ENCODE measurements around the gene YPEL5. TPM values are rescaled to one million over a fixed set of nuclear protein-coding genes. Genes with fewer than 3 reads are reported as not detected.
"Not testable (repeated sequence)": the region's sequence is repeated elsewhere in the genome, so short reads cannot be mapped to it uniquely, and the experiment has no call there.

Gene YPEL5
- total and polyA plus RNA-seq, 2 donors (not counting 1 experiment from before 2014, with no cell fraction given) = 94.7 to 159 TPM

DNA sequence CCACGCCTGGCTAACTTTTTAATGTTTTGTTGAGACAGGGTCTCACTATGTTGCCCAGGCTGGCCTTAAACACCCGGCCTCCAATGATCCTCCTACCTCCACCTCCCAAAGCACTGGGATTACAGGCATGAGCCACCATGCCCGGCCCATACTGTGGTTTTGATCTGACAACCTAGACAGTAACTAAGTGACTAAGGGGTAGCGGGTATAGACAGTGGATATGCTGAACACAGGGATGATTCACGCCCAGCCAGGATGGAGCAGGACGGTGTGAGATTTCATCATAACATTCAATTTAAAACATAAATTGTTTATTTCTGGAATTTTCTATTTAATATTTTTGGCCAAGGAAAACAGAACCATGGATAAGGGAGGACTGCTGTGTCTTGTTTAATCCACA, 36.0 kb upstream of the YPEL5 start:
- no peaks in the 10 kb centered on the region for H3K9me3 ChIP-seq (ENCODE audit: control insufficient read depth, insufficient read depth, low read depth, low read length)
- peaks cover 15% of the 10 kb centered on the region for H3K4me1 ChIP-seq (ENCODE audit: control insufficient read depth, extremely low read depth, insufficient read depth, low read length)
- TF ChIP-seq, protein P1, sequence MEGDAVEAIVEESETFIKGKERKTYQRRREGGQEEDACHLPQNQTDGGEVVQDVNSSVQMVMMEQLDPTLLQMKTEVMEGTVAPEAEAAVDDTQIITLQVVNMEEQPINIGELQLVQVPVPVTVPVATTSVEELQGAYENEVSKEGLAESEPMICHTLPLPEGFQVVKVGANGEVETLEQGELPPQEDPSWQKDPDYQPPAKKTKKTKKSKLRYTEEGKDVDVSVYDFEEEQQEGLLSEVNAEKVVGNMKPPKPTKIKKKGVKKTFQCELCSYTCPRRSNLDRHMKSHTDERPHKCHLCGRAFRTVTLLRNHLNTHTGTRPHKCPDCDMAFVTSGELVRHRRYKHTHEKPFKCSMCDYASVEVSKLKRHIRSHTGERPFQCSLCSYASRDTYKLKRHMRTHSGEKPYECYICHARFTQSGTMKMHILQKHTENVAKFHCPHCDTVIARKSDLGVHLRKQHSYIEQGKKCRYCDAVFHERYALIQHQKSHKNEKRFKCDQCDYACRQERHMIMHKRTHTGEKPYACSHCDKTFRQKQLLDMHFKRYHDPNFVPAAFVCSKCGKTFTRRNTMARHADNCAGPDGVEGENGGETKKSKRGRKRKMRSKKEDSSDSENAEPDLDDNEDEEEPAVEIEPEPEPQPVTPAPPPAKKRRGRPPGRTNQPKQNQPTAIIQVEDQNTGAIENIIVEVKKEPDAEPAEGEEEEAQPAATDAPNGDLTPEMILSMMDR (conservative IDR thresholded peaks at IDR 0.05 in 1 of 2, IDR thresholded peaks at IDR 0.05 in 1 of 2; ENCODE audit: low read depth in 1 of 2, low read length in 2 of 2) = no peak
- H3K27ac ChIP-seq (ENCODE audit: insufficient read depth, low read length) = no peak overlapping the region
- no peak overlapping the region for H2AFZ ChIP-seq (ENCODE audit: low read length)
- H3K27me3 ChIP-seq (ENCODE audit: control insufficient read depth, insufficient read depth, low read length) = no peaks in the 10 kb centered on the region
- H3K79me2 ChIP-seq (ENCODE audit: control insufficient read depth, insufficient read depth, low read length) = no peaks in the 10 kb centered on the region
- no peak overlapping the region for H3K4me2 ChIP-seq (ENCODE audit: extremely low read depth, insufficient read depth, low read length)
- peak in 1 of 2 donors; percentile 50 for DNase-seq (ENCODE audit: low read depth in 2 of 2)
- no peaks in the 10 kb centered on the region for H3K36me3 ChIP-seq (ENCODE audit: control insufficient read depth, insufficient read depth, low read length)
- H3K4me3 ChIP-seq (replicated peaks in 1 of 4; ENCODE audit: control extremely low read depth in 1 of 4, insufficient read depth in 1 of 4, low read depth in 3 of 4, low read length in 4 of 4) = no peak overlapping the region
- H3K9ac ChIP-seq (ENCODE audit: insufficient read depth, low read length) = no peak overlapping the region
- no peaks in the 10 kb centered on the region for H4K20me1 ChIP-seq (ENCODE audit: control insufficient read depth, extremely low read depth, insufficient read depth, low read length)

DNA sequence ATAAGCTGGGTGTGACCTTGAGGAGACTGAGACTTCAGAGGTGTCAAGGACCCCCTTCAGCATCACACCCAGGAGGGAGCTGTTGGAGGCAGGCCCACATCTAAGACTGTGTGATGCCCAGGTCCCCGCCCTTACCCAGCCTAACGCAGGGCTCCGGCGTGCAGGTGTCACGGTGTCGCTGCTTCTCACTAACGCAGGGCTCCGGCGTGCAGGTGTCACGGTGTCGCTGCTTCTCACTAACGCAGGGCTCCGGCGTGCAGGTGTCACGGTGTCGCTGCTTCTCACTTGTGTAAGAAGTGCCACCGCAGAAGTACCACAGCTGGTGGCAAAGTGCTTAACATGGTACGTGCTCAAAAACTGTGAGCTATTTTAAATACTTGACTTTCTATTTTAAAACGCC, 35.6 kb upstream of the YPEL5 start:
- not testable (repeated sequence) for H3K4me2 ChIP-seq (ENCODE audit: extremely low read depth, insufficient read depth, low read length); H3K9ac ChIP-seq (ENCODE audit: insufficient read depth, low read length); H3K27me3 ChIP-seq (ENCODE audit: control insufficient read depth, insufficient read depth, low read length); H3K9me3 ChIP-seq (ENCODE audit: control insufficient read depth, insufficient read depth, low read depth, low read length); H3K4me3 ChIP-seq (replicated peaks in 1 of 4; ENCODE audit: control extremely low read depth in 1 of 4, insufficient read depth in 1 of 4, low read depth in 3 of 4, low read length in 4 of 4); H4K20me1 ChIP-seq (ENCODE audit: control insufficient read depth, extremely low read depth, insufficient read depth, low read length); H3K27ac ChIP-seq (ENCODE audit: insufficient read depth, low read length); H3K79me2 ChIP-seq (ENCODE audit: control insufficient read depth, insufficient read depth, low read length); H2AFZ ChIP-seq (ENCODE audit: low read length); H3K36me3 ChIP-seq (ENCODE audit: control insufficient read depth, insufficient read depth, low read length); DNase-seq (ENCODE audit: low read depth in 2 of 2)
- H3K4me1 ChIP-seq (ENCODE audit: control insufficient read depth, extremely low read depth, insufficient read depth, low read length) = peaks cover 15% of the 10 kb centered on the region

DNA sequence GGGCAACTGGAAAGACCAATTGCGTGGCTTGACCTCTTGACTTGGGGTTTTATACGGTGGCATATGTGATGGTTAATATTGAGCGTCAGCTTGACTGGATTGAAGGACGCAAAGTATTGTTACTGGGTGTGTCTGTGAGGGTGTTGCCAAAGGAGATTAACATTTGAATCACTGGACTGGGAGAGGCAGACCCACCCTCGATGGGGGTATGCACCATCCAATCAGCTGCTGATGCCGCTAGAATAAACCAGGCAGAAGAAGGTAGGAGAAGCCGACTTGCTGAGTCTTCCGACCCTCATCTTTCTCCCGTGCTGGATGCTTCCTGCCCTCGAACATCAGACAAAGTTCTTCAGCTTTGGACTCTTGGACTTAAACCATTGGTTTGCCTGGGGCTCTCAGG, 34.2 kb upstream of the YPEL5 start:
- H3K79me2 ChIP-seq (ENCODE audit: control insufficient read depth, insufficient read depth, low read length) = no peaks in the 10 kb centered on the region
- H3K9ac ChIP-seq (ENCODE audit: insufficient read depth, low read length) = no peak overlapping the region
- no peak for TF ChIP-seq EZH2 (IDR thresholded peaks at IDR 0.05; ENCODE audit: low read length, missing control alignments)
- TF ChIP-seq, protein P1 (conservative IDR thresholded peaks at IDR 0.05 in 1 of 2, IDR thresholded peaks at IDR 0.05 in 1 of 2; ENCODE audit: low read depth in 1 of 2, low read length in 2 of 2) = no peak
- H2AFZ ChIP-seq (ENCODE audit: low read length) = no peak overlapping the region
- H3K4me2 ChIP-seq (ENCODE audit: extremely low read depth, insufficient read depth, low read length) = no peak overlapping the region
- H3K27me3 ChIP-seq (ENCODE audit: control insufficient read depth, insufficient read depth, low read length) = no peaks in the 10 kb centered on the region
- no peaks in the 10 kb centered on the region for H3K36me3 ChIP-seq (ENCODE audit: control insufficient read depth, insufficient read depth, low read length)
- no peaks in the 10 kb centered on the region for H4K20me1 ChIP-seq (ENCODE audit: control insufficient read depth, extremely low read depth, insufficient read depth, low read length)
- H3K4me1 ChIP-seq (ENCODE audit: control insufficient read depth, extremely low read depth, insufficient read depth, low read length) = peaks cover 15% of the 10 kb centered on the region
- DNase-seq (ENCODE audit: low read depth in 2 of 2) = no peak
- no peak overlapping the region for H3K27ac ChIP-seq (ENCODE audit: insufficient read depth, low read length)
- no peak overlapping the region for H3K4me3 ChIP-seq (replicated peaks in 1 of 4; ENCODE audit: control extremely low read depth in 1 of 4, insufficient read depth in 1 of 4, low read depth in 3 of 4, low read length in 4 of 4)
- H3K9me3 ChIP-seq (ENCODE audit: control insufficient read depth, insufficient read depth, low read depth, low read length) = no peaks in the 10 kb centered on the region

Data from fibroblast of lung (primary cell).